ENCODE measurements around the gene PSMB2.

The PSMB2 gene

DNA sequence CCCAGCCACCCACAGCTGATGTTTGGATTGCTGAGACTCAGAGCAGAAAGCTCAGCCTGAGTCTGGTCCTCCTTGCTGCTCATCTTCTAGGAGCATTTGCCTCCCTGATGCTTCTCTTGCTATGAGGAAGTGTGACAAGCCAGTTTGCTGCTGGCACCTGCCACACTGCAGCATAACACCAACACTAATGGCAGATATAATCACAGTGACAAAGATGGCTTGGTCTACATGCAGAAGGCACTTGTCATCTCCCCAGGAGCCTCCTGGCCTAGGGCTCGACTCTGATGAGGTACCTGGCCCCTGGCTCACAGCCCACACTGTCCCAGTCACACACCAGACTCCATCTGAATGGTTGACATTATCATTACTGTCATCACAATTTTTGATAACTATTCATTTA lies 13.9 kb upstream of the PSMB2 start:
- POLR2A ChIA-PET, result no interaction called here
- Histone ChIP-seq H3K4me1 (ENCODE audit: control insufficient read depth, insufficient read depth, low read length) (no peaks in the 10 kb centered on the region), H3K9me3 (ENCODE audit: control insufficient read depth, insufficient read depth, low read depth, low read length) (no peaks in the 10 kb centered on the region), H3K4me3 (ENCODE audit: low read depth, low read length) (no peak overlapping the region), H3K27ac (ENCODE audit: extremely low read depth, low read depth, low read length) (no peak overlapping the region), H3K36me3 (ENCODE audit: control insufficient read depth in 2 of 2, insufficient read depth in 1 of 2, low read length in 2 of 2) (no peaks in the 10 kb centered on the region)
- TF ChIP-seq ZNF302 (tag by site-specific recombination; IDR thresholded peaks at IDR 0.05; ENCODE audit: low read depth) (no peak), ZNF837 (tag by site-specific recombination; IDR thresholded peaks at IDR 0.05) (no peak), GLI4 (tag by site-specific recombination; IDR thresholded peaks at IDR 0.05) (no peak), ZNF585B (tag by site-specific recombination; IDR thresholded peaks at IDR 0.05) (no peak), ZNF140 (tag by site-specific recombination; IDR thresholded peaks at IDR 0.05) (no peak), ZNF23 (tag by site-specific recombination; IDR thresholded peaks at IDR 0.05; ENCODE audit: borderline replicate concordance) (no peak), ZNF707 (tag by site-specific recombination; IDR thresholded peaks at IDR 0.05) (no peak), ZIC2 (tag by site-specific recombination; IDR thresholded peaks at IDR 0.05) (no peak), OSR2 (tag by site-specific recombination; IDR thresholded peaks at IDR 0.05) (no peak), ZNF214 (tag by site-specific recombination; IDR thresholded peaks at IDR 0.05; ENCODE audit: borderline replicate concordance) (no peak), ZNF555 (tag by site-specific recombination; conservative IDR thresholded peaks at IDR 0.05) (no peak), FEZF1 (tag by site-specific recombination; IDR thresholded peaks at IDR 0.05) (no peak), GLIS1 (tag by site-specific recombination; IDR thresholded peaks at IDR 0.05) (no peak)
- TF ChIP-seq, protein P1, sequence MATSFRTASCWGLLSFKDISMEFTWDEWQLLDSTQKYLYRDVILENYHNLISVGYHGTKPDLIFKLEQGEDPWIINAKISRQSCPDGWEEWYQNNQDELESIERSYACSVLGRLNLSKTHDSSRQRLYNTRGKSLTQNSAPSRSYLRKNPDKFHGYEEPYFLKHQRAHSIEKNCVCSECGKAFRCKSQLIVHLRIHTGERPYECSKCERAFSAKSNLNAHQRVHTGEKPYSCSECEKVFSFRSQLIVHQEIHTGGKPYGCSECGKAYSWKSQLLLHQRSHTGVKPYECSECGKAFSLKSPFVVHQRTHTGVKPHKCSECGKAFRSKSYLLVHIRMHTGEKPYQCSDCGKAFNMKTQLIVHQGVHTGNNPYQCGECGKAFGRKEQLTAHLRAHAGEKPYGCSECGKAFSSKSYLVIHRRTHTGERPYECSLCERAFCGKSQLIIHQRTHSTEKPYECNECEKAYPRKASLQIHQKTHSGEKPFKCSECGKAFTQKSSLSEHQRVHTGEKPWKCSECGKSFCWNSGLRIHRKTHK (tag by site-specific recombination; IDR thresholded peaks at IDR 0.05), result no peak
- TF ChIP-seq, protein P2, sequence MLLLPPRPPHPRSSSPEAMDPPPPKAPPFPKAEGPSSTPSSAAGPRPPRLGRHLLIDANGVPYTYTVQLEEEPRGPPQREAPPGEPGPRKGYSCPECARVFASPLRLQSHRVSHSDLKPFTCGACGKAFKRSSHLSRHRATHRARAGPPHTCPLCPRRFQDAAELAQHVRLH (tag by site-specific recombination; IDR thresholded peaks at IDR 0.05), result no peak
- TF ChIP-seq, protein P3, sequence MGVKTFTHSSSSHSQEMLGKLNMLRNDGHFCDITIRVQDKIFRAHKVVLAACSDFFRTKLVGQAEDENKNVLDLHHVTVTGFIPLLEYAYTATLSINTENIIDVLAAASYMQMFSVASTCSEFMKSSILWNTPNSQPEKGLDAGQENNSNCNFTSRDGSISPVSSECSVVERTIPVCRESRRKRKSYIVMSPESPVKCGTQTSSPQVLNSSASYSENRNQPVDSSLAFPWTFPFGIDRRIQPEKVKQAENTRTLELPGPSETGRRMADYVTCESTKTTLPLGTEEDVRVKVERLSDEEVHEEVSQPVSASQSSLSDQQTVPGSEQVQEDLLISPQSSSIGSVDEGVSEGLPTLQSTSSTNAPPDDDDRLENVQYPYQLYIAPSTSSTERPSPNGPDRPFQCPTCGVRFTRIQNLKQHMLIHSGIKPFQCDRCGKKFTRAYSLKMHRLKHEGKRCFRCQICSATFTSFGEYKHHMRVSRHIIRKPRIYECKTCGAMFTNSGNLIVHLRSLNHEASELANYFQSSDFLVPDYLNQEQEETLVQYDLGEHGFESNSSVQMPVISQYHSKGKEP (tag by site-specific recombination; IDR thresholded peaks at IDR 0.05), result no peak
- CTCF ChIA-PET, result interaction anchor here (0.7 kb wide), 1 partner anchor 82 kb away, joined by 3 read pairs; the partner anchor contains the start of gene TFAP2E

- ChIA-PET POLR2A (no interaction called here), CTCF (interaction anchor here (1.7 to 3.0 kb wide), 2 partner anchors 65 to 82 kb away, joined by 3 to 10 read pairs; no protein-coding TSS in a partner anchor)
- Histone ChIP-seq H3K36me3 (ENCODE audit: control insufficient read depth in 2 of 2, insufficient read depth in 1 of 2, low read length in 2 of 2) (no peaks in the 10 kb centered on the region), H3K27ac (ENCODE audit: extremely low read depth, low read depth, low read length) (no peak overlapping the region), H3K9me3 (ENCODE audit: control insufficient read depth, insufficient read depth, low read depth, low read length) (no peaks in the 10 kb centered on the region), H3K4me3 (ENCODE audit: low read depth, low read length) (no peak overlapping the region), H3K4me1 (ENCODE audit: control insufficient read depth, insufficient read depth, low read length) (no peaks in the 10 kb centered on the region)
- TF ChIP-seq ZNF549 (tag by site-specific recombination; IDR thresholded peaks at IDR 0.05), result no peak
- TF ChIP-seq ZNF354C (tag by site-specific recombination; IDR thresholded peaks at IDR 0.05; ENCODE audit: borderline replicate concordance, low read depth), result no peak
- no peak for TF ChIP-seq ZNF112 (tag by site-specific recombination; IDR thresholded peaks at IDR 0.05)
- TF ChIP-seq ZNF530 (tag by site-specific recombination; IDR thresholded peaks at IDR 0.05; ENCODE audit: low read depth), result no peak
- TF ChIP-seq ZNF157 (tag by site-specific recombination; IDR thresholded peaks at IDR 0.05), result no peak
- no peak for TF ChIP-seq ZNF48 (tag by site-specific recombination; IDR thresholded peaks at IDR 0.05)
- TF ChIP-seq ZBTB7A (tag by site-specific recombination; IDR thresholded peaks at IDR 0.05; ENCODE audit: low read depth), result no peak
- no peak for TF ChIP-seq ZNF302 (tag by site-specific recombination; IDR thresholded peaks at IDR 0.05; ENCODE audit: low read depth)
- TF ChIP-seq, protein P4, sequence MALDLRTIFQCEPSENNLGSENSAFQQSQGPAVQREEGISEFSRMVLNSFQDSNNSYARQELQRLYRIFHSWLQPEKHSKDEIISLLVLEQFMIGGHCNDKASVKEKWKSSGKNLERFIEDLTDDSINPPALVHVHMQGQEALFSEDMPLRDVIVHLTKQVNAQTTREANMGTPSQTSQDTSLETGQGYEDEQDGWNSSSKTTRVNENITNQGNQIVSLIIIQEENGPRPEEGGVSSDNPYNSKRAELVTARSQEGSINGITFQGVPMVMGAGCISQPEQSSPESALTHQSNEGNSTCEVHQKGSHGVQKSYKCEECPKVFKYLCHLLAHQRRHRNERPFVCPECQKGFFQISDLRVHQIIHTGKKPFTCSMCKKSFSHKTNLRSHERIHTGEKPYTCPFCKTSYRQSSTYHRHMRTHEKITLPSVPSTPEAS (tag by site-specific recombination; IDR thresholded peaks at IDR 0.05), result no peak
- TF ChIP-seq KLF7 (tag by site-specific recombination; IDR thresholded peaks at IDR 0.05; ENCODE audit: borderline replicate concordance), result no peak
- no peak for TF ChIP-seq ZNF548 (tag by site-specific recombination; IDR thresholded peaks at IDR 0.05)
- no peak for TF ChIP-seq REST (tag by site-specific recombination; IDR thresholded peaks at IDR 0.05)
- TF ChIP-seq GLI2 (tag by site-specific recombination; IDR thresholded peaks at IDR 0.05; ENCODE audit: borderline replicate concordance, low read depth), result no peak
- no peak for TF ChIP-seq ZNF544 (tag by site-specific recombination; IDR thresholded peaks at IDR 0.05)
- TF ChIP-seq ZNF596 (tag by site-specific recombination; IDR thresholded peaks at IDR 0.05), result no peak
These were observed 9.1 kb upstream of the PSMB2 start for GRCh38 chr1:35650416-35650815.

Data from HEK293 (cell line).